Uterus (tissue), 2 donors: ENCODE measurements around the gene ZMIZ2.
A peak's percentile ranks its signal among the peaks of the same experiment; 100 is the strongest.

Source experiments
- CTCF ChIP-seq, 4 experiments: fragments of 200-600 bp in 2 of 4; fragments of 450-650 bp in 2 of 4; sonication (generic) in 2 of 4; IDR thresholded peaks; one replicate each; pipeline ENCODE4 v1.5.1; 2016 to 2019; ENCODE audit warnings: antibody characterized with exemption in 4 of 4, mild to moderate bottlenecking in 2 of 4, moderate library complexity in 1 of 4
- POLR2A ChIP-seq, 2 donors: fragments of 450-650 bp; IDR thresholded peaks; one replicate each; pipeline ENCODE4 v1.6.1; 2016; ENCODE audit warnings: antibody characterized with exemption in 2 of 2, mild to moderate bottlenecking in 1 of 2, moderate library complexity in 1 of 2

GRCh38 chr7:44761207-44762161, 12.8 kb downstream of the ZMIZ2 start:
- no peak for TF ChIP-seq CTCF (IDR thresholded peaks at IDR 0.05)
- TF ChIP-seq POLR2A (IDR thresholded peaks at IDR 0.05): peak in 1 of 2 donors; percentile 13
